ACC112 (cell line): ENCODE measurements around the gene LRRN2.

Source experiments
- H2AFZ ChIP-seq: fragments of 200-600 bp; sonication (generic); one replicate; pipeline ENCODE4 v1.6.0; 2017; ENCODE audit warnings: antibody characterized with exemption, low read length; ENCODE audit not compliant: unreplicated experiment
- H3K27ac ChIP-seq: fragments of 200-600 bp; sonication (generic); 2 replicates; pipeline ENCODE4 v1.5.1; 2014; ENCODE audit warnings: low read depth, mild to moderate bottlenecking, antibody characterized with exemption, low read length, moderate library complexity
- H3K27me3 ChIP-seq: fragments of 200-600 bp; sonication (generic); 2 replicates; pipeline ENCODE4 v1.6.1; 2014; ENCODE audit warnings: mild to moderate bottlenecking, antibody characterized with exemption, low read length, moderate library complexity, mixed read lengths; ENCODE audit not compliant: insufficient read depth
- H3K36me3 ChIP-seq: fragments of 200-600 bp; sonication (generic); 2 replicates; pipeline ENCODE4 v1.6.1; 2016; ENCODE audit warnings: mild to moderate bottlenecking, antibody characterized with exemption, low read length, moderate library complexity, mixed read lengths; ENCODE audit not compliant: insufficient read depth
- H3K4me1 ChIP-seq: fragments of 200-600 bp; sonication (generic); one replicate; pipeline ENCODE4 v1.6.1; 2016; ENCODE audit warnings: low read length, mixed read lengths; ENCODE audit not compliant: insufficient read depth, unreplicated experiment, control insufficient read depth
- H3K4me3 ChIP-seq: fragments of 200-600 bp; sonication (generic); 2 replicates; pipeline ENCODE4 v1.5.1; 2014; ENCODE audit warnings: mild to moderate bottlenecking, low read depth, low read length
- H3K79me2 ChIP-seq: fragments of 200-600 bp; sonication (generic); one replicate; pipeline ENCODE4 v1.6.0; 2016; ENCODE audit warnings: low read length; ENCODE audit not compliant: control insufficient read depth, unreplicated experiment, insufficient read depth

Gene LRRN2

GRCh38 chr1:204673909-204674649 lies 11.5 kb downstream of the LRRN2 start:
- peaks cover 13% of the 10 kb centered on the region for H3K4me1 ChIP-seq
- H3K79me2 ChIP-seq = no peaks in the 10 kb centered on the region
- no peak overlapping the region for H3K4me3 ChIP-seq
- H3K27me3 ChIP-seq = peaks cover 46% of the 10 kb centered on the region
- no peaks in the 10 kb centered on the region for H3K36me3 ChIP-seq
- no peak overlapping the region for H2AFZ ChIP-seq
- no peak overlapping the region for H3K27ac ChIP-seq

GRCh38 chr1:204673209-204673608 lies 12.3 kb downstream of the LRRN2 start:
- Histone ChIP-seq H3K27me3 (peaks cover 42% of the 10 kb centered on the region), H3K4me1 (peaks cover 13% of the 10 kb centered on the region), H3K27ac (no peak overlapping the region), H3K4me3 (no peak overlapping the region), H3K36me3 (no peaks in the 10 kb centered on the region), H3K79me2 (no peaks in the 10 kb centered on the region), H2AFZ (no peak overlapping the region)

- no peaks in the 10 kb centered on the region for H3K79me2 ChIP-seq
- H3K36me3 ChIP-seq = no peaks in the 10 kb centered on the region
- H2AFZ ChIP-seq = no peak overlapping the region
- H3K27ac ChIP-seq = no peak overlapping the region
- peaks cover 38% of the 10 kb centered on the region for H3K27me3 ChIP-seq
- no peak overlapping the region for H3K4me3 ChIP-seq
- peaks cover 13% of the 10 kb centered on the region for H3K4me1 ChIP-seq
These were observed 12.9 kb downstream of the LRRN2 start for GRCh38 chr1:204672482-204673121.

- Histone ChIP-seq H3K27ac (no peak overlapping the region), H3K36me3 (no peaks in the 10 kb centered on the region), H3K27me3 (peaks cover 38% of the 10 kb centered on the region)
These were observed 13.5 kb downstream of the LRRN2 start for GRCh38 chr1:204672069-204672468.

GRCh38 chr1:204670152-204670927 lies 15.2 kb downstream of the LRRN2 start:
- H3K4me3 ChIP-seq = no peak overlapping the region; the same call in 1 of the 2 replicates
- peak overlapping the region; percentile 59 for H2AFZ ChIP-seq

More at GRCh38 chr1:204672069-204672468, 13.5 kb downstream of the LRRN2 start:
- Histone ChIP-seq H3K4me1 (peaks cover 13% of the 10 kb centered on the region), H3K79me2 (no peaks in the 10 kb centered on the region), H3K4me3 (no peak overlapping the region), H2AFZ (no peak overlapping the region)

GRCh38 chr1:204669579-204669978 lies 16.0 kb downstream of the LRRN2 start:
- no peak overlapping the region for H3K27ac ChIP-seq
- H3K27me3 ChIP-seq = peaks cover 38% of the 10 kb centered on the region
- H3K36me3 ChIP-seq = no peaks in the 10 kb centered on the region
- H3K4me3 ChIP-seq = no peak overlapping the region
- H2AFZ ChIP-seq = no peak overlapping the region
- peaks cover 13% of the 10 kb centered on the region for H3K4me1 ChIP-seq
- H3K79me2 ChIP-seq = no peaks in the 10 kb centered on the region

More at GRCh38 chr1:204670152-204670927, 15.2 kb downstream of the LRRN2 start:
- Histone ChIP-seq H3K27ac (no peak overlapping the region), H3K79me2 (no peaks in the 10 kb centered on the region), H3K4me1 (peaks cover 13% of the 10 kb centered on the region), H3K27me3 (peaks cover 35% of the 10 kb centered on the region), H3K36me3 (no peaks in the 10 kb centered on the region)

- Histone ChIP-seq H3K27ac (no peak overlapping the region), H3K27me3 (peaks cover 76% of the 10 kb centered on the region), H2AFZ (no peak overlapping the region), H3K36me3 (no peaks in the 10 kb centered on the region), H3K79me2 (no peaks in the 10 kb centered on the region), H3K4me1 (no peaks in the 10 kb centered on the region), H3K4me3 (no peak overlapping the region)
These were observed 21.2 kb downstream of the LRRN2 start for GRCh38 chr1:204664384-204664651.

- peaks cover 78% of the 10 kb centered on the region for H3K27me3 ChIP-seq
- no peak overlapping the region for H3K27ac ChIP-seq
- H3K79me2 ChIP-seq = no peaks in the 10 kb centered on the region
- H3K36me3 ChIP-seq = no peaks in the 10 kb centered on the region
- H3K4me1 ChIP-seq = no peaks in the 10 kb centered on the region
- H2AFZ ChIP-seq = no peak overlapping the region
- H3K4me3 ChIP-seq = no peak overlapping the region
These were observed 21.7 kb downstream of the LRRN2 start for GRCh38 chr1:204663644-204664383.

- Histone ChIP-seq H3K79me2 (no peaks in the 10 kb centered on the region), H2AFZ (no peak overlapping the region), H3K36me3 (no peaks in the 10 kb centered on the region), H3K4me3 (no peak overlapping the region), H3K27ac (no peak overlapping the region), H3K4me1 (no peaks in the 10 kb centered on the region), H3K27me3 (peaks cover 81% of the 10 kb centered on the region)
These were observed 23.0 kb downstream of the LRRN2 start for GRCh38 chr1:204662530-204662929.

- Histone ChIP-seq H3K4me3 (no peak overlapping the region), H3K36me3 (no peaks in the 10 kb centered on the region), H3K4me1 (no peaks in the 10 kb centered on the region), H3K79me2 (no peaks in the 10 kb centered on the region), H3K27me3 (peaks cover 78% of the 10 kb centered on the region), H2AFZ (no peak overlapping the region), H3K27ac (no peak overlapping the region)
These were observed 25.0 kb downstream of the LRRN2 start for GRCh38 chr1:204660509-204660908.
